ENCODE results near the gene DHRS3. TPM values are rescaled to one million over a fixed set of nuclear protein-coding genes. Genes with fewer than 3 reads are reported as not detected.
A peak's percentile ranks its signal among the peaks of the same experiment; 100 is the strongest.
"Not testable (repeated sequence)": the region's sequence is repeated elsewhere in the genome, so short reads cannot be mapped to it uniquely, and the experiment has no call there.

Gene DHRS3
- total and polyA plus RNA-seq, 10 donors, result 8.9 to 41.0 (median 28.7) TPM

DNA sequence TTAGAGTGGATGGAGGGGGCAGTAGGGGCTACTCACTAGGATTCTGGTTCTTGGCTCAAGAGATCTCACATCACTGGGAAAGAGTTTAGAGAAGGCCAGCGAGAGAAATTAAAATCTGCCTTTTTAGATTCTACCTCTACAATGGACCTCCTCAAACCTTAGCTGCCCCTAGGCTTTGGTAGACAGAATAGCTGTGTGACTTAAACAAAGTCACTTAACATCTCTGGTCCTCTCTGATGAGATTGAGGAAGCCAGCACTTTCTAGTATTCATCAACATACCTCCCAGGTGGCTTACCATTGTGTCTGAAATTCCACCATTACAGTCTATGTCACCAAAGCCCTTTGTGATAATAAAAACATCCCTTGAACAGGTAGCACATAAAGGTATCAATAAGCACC is 44.5 kb upstream of the DHRS3 start:
- no peaks in the 10 kb centered on the region for H3K36me3 ChIP-seq
- no peak for DNase-seq
- intact Hi-C loops (cut with DNase I; ENCODE audit: low total_unique reads), result no loop called here
- H3K4me1 ChIP-seq, result peaks cover 0 to 14% (median 4%) of the 10 kb centered on the region in 6 donors
- 85 to 100% (median 94%) methylated on average over 1 of the region's 1 CpG for WGBS, 5 donors
- H3K27ac ChIP-seq, result no peak overlapping the region
- H3K4me3 ChIP-seq, result no peak overlapping the region
- TF ChIP-seq, protein P1, sequence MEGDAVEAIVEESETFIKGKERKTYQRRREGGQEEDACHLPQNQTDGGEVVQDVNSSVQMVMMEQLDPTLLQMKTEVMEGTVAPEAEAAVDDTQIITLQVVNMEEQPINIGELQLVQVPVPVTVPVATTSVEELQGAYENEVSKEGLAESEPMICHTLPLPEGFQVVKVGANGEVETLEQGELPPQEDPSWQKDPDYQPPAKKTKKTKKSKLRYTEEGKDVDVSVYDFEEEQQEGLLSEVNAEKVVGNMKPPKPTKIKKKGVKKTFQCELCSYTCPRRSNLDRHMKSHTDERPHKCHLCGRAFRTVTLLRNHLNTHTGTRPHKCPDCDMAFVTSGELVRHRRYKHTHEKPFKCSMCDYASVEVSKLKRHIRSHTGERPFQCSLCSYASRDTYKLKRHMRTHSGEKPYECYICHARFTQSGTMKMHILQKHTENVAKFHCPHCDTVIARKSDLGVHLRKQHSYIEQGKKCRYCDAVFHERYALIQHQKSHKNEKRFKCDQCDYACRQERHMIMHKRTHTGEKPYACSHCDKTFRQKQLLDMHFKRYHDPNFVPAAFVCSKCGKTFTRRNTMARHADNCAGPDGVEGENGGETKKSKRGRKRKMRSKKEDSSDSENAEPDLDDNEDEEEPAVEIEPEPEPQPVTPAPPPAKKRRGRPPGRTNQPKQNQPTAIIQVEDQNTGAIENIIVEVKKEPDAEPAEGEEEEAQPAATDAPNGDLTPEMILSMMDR (IDR thresholded peaks at IDR 0.05 in 8 of 11, conservative IDR thresholded peaks at IDR 0.05 in 3 of 11), result no peak
- TF ChIP-seq POLR2AphosphoS5 (IDR thresholded peaks at IDR 0.05) (no peak), POLR2A (IDR thresholded peaks at IDR 0.05) (no peak)
- peaks cover 0 to 7% (median 0%) of the 10 kb centered on the region in 7 donors for H3K27me3 ChIP-seq (replicated peaks in 1 of 7)
- peaks cover 0 to 11% (median 8%) of the 10 kb centered on the region in 8 donors for H3K9me3 ChIP-seq

DNA sequence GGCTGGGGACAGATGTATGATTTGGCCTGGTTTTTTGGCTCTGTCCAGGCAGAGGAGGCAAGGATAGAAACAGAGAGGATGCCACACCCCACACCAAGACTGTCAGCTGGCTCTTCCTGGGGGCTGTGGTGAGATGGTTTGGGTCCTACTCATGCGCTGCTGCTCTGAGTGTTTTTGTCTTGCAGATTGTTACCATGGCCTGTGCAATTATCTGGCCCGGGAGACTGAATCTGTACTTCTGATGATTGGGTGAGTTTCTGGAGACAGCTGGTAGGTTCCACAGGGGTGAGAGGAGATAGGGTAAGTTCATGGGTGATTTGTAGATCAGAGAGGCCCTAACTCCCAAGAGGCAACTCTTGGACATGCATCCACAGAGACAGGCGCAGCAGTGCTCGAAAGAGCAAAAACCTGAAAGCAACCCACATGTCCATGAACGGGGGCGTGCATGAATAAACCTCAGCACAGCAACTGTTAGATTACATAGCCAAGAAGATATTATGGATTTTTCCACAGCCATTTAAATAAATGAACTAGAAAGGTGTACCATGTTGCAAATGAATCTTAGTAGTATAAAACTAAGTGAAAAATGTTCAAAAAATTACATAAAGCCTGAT is 43.7 kb upstream of the DHRS3 start:
- H3K9me3 ChIP-seq, result peaks cover 0 to 11% (median 8%) of the 10 kb centered on the region in 8 donors
- WGBS, 5 donors, result 85 to 92% (median 89%) methylated on average over 6 of the region's 6 CpGs
- DNase-seq, result no peak
- peaks cover 0 to 7% (median 0%) of the 10 kb centered on the region in 7 donors for H3K27me3 ChIP-seq (replicated peaks in 1 of 7)
- no peak overlapping the region for H3K27ac ChIP-seq
- intact Hi-C loops (cut with DNase I; ENCODE audit: low total_unique reads), result no loop called here
- no peaks in the 10 kb centered on the region for H3K36me3 ChIP-seq
- H3K4me3 ChIP-seq, result no peak overlapping the region
- peaks cover 0 to 14% (median 4%) of the 10 kb centered on the region in 6 donors for H3K4me1 ChIP-seq
- no peak for TF ChIP-seq POLR2A (IDR thresholded peaks at IDR 0.05)
- TF ChIP-seq POLR2AphosphoS5 (IDR thresholded peaks at IDR 0.05), result no peak
- TF ChIP-seq, protein P1 (IDR thresholded peaks at IDR 0.05 in 8 of 11, conservative IDR thresholded peaks at IDR 0.05 in 3 of 11), result no peak

DNA sequence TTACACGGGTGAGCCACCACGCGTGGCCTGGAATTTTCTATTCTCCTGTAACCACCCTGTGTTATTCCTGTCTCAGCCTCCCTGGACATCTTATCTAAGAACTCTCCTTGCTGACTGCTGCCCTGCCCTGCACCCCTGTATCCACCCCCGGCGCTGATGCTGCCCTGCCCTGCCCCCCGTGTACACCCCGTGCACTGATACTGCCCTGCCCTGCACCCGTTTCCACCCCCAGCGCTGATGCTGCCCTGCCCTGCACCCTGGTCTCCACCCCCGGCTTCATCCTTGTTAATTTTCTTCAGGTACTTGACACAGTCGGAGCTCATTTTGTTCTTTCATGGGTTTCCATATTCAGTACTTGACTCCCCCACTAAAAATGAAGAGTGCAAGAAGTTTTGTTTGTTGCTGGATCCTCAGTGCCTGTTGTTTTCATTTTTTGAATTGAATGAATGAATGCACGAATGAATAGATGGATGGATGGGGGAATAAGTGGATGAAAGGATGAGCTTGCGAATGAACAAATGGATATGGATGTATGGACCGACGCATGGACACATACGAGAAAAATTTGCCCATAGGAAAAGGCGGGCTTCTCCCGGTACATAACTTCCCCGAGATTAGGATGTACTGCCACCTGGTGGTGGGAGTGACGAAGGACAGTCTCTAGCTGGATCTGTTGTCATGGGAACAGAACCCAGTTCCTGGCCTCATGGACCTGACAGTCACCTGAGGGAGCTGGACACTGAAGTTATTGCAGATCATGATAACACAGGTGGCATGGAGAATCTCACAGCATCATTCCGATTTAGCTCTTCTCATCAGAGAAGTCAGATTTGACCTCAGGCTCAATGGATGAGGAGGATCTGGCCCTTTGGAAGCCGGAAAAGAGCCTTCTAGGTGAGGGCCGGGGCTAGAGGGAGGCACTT is 40.8 kb upstream of the DHRS3 start:
- H3K9me3 ChIP-seq, result peaks cover 0 to 10% (median 8%) of the 10 kb centered on the region in 8 donors
- peaks cover 0 to 7% (median 0%) of the 10 kb centered on the region in 7 donors for H3K27me3 ChIP-seq (replicated peaks in 1 of 7)
- 42 to 46% (median 44%) methylated on average over 23 of the region's 23 CpGs for WGBS, 5 donors
- TF ChIP-seq, protein P1 (IDR thresholded peaks at IDR 0.05 in 8 of 11, conservative IDR thresholded peaks at IDR 0.05 in 3 of 11), result peak; percentile 83 to 96 (median 93)
- TF ChIP-seq POLR2AphosphoS5 (IDR thresholded peaks at IDR 0.05) (peak in 1 of 3 donors; percentile 11), POLR2A (IDR thresholded peaks at IDR 0.05) (no peak)
- H3K4me3 ChIP-seq, result no peak overlapping the region
- H3K36me3 ChIP-seq, result no peaks in the 10 kb centered on the region
- no peak overlapping the region for H3K27ac ChIP-seq
- intact Hi-C loops (cut with DNase I; ENCODE audit: low total_unique reads), result loop anchor here (10.0 kb wide), 1 partner anchor 384 kb away; no protein-coding TSS in a partner anchor
- H3K4me1 ChIP-seq, result peaks cover 0 to 14% (median 4%) of the 10 kb centered on the region in 6 donors
- peak; percentile 83 for DNase-seq

DNA sequence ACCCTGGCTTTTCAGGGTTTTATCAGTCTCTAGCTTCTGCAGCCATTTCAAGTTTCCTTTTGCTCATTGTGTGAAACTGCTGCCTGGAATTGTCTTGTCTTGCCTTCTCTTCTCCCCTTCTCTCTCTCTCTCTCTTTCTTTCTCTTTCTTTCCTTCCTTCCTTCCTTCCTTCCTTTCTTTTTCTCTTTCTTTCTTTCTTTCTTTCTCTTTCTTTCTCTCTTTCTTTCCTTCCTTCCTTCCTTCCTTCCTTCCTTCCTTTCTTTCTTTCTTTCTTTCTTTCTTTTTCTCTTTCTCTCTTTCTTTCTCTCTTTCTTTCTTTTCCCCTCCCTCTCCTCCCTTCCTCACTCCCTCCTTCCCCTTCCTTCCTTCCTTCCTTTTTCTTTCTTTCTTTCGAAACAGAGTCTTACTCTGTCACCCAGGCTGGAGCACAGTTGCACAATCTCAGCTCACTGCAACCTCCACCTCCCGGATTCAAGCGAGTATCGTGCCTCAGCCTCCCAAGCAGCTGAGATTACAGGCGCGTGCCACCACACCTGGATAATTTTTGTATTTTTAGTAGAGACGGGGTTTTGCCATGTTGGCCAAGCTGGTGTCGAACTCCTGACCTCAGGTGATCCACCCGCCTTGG is 40.0 kb upstream of the DHRS3 start:
- H3K36me3 ChIP-seq; H3K4me3 ChIP-seq; DNase-seq; H3K9me3 ChIP-seq; H3K27me3 ChIP-seq (replicated peaks in 1 of 7); H3K27ac ChIP-seq: not testable (repeated sequence)
- intact Hi-C loops (cut with DNase I; ENCODE audit: low total_unique reads), result loop anchor here (10.0 kb wide), 1 partner anchor 383 kb away; no protein-coding TSS in a partner anchor
- H3K4me1 ChIP-seq, result peaks cover 0 to 14% (median 4%) of the 10 kb centered on the region in 6 donors
- 70 to 90% (median 79%) methylated on average over 9 of the region's 9 CpGs for WGBS, 5 donors

Measured in spleen (tissue), 11 donors.